Lower leg skin (tissue), 4 donors: Measurements from ENCODE around the gene IRF9. TPM values are rescaled to one million over a fixed set of nuclear protein-coding genes. Genes with fewer than 3 reads are reported as not detected.

ENCODE experiments used
- DNase-seq, 2 donors: peaks; one replicate each; pipeline ENCODE4 v3.0.0-alpha.2; 2019; ENCODE audit warnings: low spot score in 2 of 2
- H3K4me3 ChIP-seq: fragments of 200-600 bp; sonication (generic); 2 replicates; pipeline ENCODE4 v1.5.1; 2017; ENCODE audit warnings: mild to moderate bottlenecking, low read depth; ENCODE audit not compliant: poor library complexity, severe bottlenecking
- POLR2A ChIP-seq, 2 donors: fragments of 450-650 bp; IDR thresholded peaks; one replicate each; pipeline ENCODE4 v1.6.1; 2016 to 2017; ENCODE audit warnings: antibody characterized with exemption in 2 of 2, mild to moderate bottlenecking in 1 of 2, moderate library complexity in 1 of 2
- WGBS, 2 donors: methylation state at CpG; one replicate each; pipeline ENCODE4 v1.1.5; 2018; 5-methylcytosine and 5-hydroxymethylcytosine counted together
- intact Hi-C: fragments of 100-400 bp; cut with DNase I; formaldehyde crosslinking; loops from one replicate; pipeline ENCODE4 v1.15.0; 2023; ENCODE audit warnings: low total_unique reads
- total RNA-seq, 4 donors: library from RNA; depleted of rRNA; stranded (reverse); fragments of >200 nt; gene quantifications; one replicate each; pipeline ENCODE4 v1.1.0, GENCODE V29; 2016
- TF ChIP-seq, protein P1 (sequence below), 3 donors: fragments of 450-650 bp; IDR thresholded peaks; one replicate each; pipeline ENCODE4 v1.5.1; 2016; ENCODE audit warnings: antibody characterized with exemption in 3 of 3, mild to moderate bottlenecking in 3 of 3, moderate library complexity in 2 of 3

Gene IRF9
- total RNA-seq, 4 donors from 2014 or later, result 36.1 to 54.1 (median 44.2) TPM

DNA sequence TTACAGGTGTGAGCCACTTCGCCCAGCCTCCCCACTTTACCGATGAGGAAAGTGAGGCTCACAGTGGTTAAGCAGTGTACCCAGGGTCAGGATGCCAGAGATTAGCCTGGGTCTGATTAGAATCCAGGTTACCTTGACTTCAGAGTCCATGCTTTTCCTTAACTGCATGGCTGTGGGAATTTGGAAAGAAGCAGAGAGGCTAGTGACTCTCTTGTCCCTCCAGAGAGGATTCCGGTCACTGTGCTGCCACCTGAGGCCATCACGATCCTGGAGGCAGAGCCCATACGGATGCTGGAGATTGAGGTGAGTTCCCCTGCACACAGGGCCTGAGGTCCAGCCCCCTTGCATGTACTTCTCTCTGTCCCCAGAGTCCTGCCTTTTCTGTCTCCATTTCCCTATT, 15.5 kb downstream of the IRF9 start:
- WGBS, 2 donors, result 93 to 97% methylated on average over 5 of the region's 5 CpGs
- intact Hi-C loops, result no loop called here
- no peak for DNase-seq
- no peak overlapping the region for H3K4me3 ChIP-seq
- no peak for TF ChIP-seq POLR2A (IDR thresholded peaks at IDR 0.05)
- TF ChIP-seq, protein P1, sequence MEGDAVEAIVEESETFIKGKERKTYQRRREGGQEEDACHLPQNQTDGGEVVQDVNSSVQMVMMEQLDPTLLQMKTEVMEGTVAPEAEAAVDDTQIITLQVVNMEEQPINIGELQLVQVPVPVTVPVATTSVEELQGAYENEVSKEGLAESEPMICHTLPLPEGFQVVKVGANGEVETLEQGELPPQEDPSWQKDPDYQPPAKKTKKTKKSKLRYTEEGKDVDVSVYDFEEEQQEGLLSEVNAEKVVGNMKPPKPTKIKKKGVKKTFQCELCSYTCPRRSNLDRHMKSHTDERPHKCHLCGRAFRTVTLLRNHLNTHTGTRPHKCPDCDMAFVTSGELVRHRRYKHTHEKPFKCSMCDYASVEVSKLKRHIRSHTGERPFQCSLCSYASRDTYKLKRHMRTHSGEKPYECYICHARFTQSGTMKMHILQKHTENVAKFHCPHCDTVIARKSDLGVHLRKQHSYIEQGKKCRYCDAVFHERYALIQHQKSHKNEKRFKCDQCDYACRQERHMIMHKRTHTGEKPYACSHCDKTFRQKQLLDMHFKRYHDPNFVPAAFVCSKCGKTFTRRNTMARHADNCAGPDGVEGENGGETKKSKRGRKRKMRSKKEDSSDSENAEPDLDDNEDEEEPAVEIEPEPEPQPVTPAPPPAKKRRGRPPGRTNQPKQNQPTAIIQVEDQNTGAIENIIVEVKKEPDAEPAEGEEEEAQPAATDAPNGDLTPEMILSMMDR (IDR thresholded peaks at IDR 0.05), result no peak

DNA sequence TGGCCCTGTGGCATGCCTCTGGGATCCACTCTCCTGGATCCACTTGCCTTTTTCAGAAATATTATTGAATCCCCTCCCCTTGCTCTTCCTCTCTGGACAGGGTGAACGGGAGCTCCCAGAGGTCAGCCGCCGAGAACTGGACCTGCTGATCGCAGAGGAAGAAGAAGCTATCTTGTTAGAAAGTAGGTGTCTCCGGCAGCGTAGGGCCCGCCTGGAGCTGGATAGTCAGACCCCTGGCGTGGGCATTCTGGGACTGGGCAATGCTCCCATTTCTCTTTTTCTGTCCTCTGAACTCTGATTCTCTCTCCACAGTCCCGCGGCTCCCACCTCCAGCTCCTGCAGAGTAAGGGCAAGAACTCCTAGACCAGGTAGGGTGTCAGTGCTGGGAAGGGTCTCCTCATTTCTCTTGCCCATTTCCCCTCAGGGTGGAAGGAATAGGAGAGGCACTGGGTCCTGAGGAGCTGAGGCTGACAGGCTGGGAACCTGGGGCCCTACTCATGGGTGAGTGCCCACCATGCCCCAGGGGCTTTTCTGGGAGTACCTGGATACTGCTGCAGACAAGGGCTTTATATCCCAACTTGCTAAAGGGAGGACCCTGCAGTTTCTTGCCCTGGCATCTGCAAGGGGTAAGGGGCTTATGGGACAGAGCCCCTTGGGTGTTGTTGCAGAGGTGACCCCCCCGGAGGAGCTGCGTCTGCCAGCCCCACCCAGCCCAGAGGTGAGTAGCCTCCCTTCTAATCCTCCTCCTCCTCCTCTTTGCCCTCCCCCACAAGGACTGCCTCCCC, 16.2 kb downstream of the IRF9 start:
- intact Hi-C loops, result no loop called here

DNA sequence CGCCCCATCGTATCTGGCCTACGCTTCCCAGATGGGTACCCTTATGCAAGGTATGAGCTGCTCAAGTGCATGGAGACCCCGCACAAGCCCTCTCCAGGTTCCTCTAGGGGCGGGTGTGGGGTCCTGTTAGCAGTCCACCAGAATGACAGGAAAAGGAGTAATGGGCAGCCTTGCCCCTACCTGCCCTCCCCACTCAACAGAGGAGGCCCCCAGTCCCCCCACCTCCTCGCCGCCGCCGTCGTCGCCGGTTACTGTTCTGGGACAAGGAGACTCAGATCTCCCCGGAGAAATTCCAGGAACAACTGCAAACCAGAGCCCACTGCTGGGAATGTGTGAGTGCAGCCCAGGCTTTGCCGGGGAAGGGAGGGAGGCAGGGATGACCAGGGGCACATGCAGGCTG, 16.8 kb downstream of the IRF9 start:
- TF ChIP-seq, protein P1 (IDR thresholded peaks at IDR 0.05), result no peak
- TF ChIP-seq POLR2A (IDR thresholded peaks at IDR 0.05), result no peak
- 86 to 93% methylated on average over 14 of the region's 14 CpGs for WGBS, 2 donors
- no peak overlapping the region for H3K4me3 ChIP-seq
- intact Hi-C loops, result no loop called here
- DNase-seq, result no peak

More for the DNA sequence above, 16.2 kb downstream of the IRF9 start:
- DNase-seq, result no peak
- no peak overlapping the region for H3K4me3 ChIP-seq
- TF ChIP-seq POLR2A (IDR thresholded peaks at IDR 0.05), result no peak
- TF ChIP-seq, protein P1 (IDR thresholded peaks at IDR 0.05), result no peak
- WGBS, 2 donors, result 82 to 88% methylated on average over 12 of the region's 12 CpGs

DNA sequence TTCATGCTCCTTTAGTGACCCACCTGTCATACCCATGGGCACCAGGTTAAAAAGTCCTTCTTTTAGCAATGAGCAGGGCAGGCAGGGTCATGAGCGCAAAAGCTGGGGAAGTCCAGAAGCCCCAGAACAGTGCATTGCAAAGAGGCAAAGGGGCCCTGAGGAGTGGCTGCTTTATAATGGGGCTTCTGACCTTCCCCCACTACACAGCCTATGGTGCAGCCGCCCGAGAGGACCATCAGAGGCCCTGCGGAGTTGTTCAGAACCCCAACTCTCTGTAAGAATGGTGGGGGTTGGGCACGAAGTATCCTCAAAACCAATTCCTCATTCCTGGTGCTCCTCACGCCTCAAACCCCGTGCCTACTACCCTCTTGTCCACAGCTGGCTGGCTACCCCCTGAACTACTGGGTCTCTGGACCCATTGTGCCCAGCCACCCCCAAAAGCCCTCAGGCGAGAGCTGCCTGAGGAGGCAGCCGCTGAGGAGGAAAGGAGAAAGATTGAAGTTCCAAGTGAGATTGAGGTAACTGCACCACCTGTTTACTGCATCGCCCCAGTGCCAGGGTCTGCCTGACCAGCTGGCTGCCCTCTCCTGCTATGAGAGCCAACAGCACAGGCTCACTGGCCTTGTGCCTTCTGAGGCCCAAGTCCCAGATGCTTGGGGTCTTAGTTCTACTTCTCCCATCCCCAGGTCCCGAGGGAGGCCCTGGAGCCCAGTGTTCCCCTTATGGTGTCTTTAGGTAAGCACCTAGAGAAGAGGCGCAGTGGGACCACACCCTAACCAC, 17.5 kb downstream of the IRF9 start:
- no peak overlapping the region for H3K4me3 ChIP-seq
- TF ChIP-seq POLR2A (IDR thresholded peaks at IDR 0.05), result no peak
- TF ChIP-seq, protein P1 (IDR thresholded peaks at IDR 0.05), result no peak
- 86 to 89% methylated on average over 12 of the region's 12 CpGs for WGBS, 2 donors
- intact Hi-C loops, result no loop called here
- DNase-seq, result no peak

DNA sequence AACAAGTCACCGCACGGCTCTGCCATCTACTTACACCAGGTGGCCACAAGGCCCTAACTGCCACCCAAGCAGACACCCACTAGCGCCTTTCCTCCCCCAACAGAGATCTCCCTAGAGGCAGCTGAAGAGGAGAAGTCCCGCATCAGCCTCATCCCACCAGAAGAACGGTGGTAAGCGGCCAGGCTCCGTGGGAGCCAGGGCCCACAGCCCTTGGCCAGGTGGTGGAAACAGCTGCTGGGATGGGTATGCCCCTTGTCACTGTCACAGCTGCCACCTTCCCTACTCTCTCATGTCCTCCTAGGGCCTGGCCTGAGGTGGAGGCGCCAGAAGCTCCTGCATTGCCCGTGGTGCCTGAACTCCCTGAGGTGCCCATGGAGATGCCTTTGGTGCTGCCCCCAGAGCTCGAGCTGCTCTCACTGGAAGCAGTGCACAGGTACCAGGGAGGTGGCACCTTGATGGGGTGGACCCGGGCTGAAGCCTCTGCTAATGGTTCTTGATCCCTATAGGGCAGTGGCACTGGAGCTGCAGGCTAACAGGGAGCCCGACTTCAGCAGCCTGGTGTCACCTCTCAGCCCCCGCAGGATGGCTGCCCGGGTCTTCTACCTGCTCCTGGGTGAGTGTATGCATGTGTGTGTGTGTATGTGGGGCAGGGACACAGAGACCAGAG, 18.4 kb downstream of the IRF9 start:
- intact Hi-C loops, result no loop called here
- WGBS, 2 donors, result 87 to 89% methylated on average over 12 to 13 of the region's 14 CpGs
- no peak for DNase-seq
- no peak overlapping the region for H3K4me3 ChIP-seq
- TF ChIP-seq, protein P1 (IDR thresholded peaks at IDR 0.05), result no peak
- no peak for TF ChIP-seq POLR2A (IDR thresholded peaks at IDR 0.05)
